Ovary (tissue), 3 donors: ENCODE data around the gene NUP188.

Experiments used
- CTCF ChIP-seq, 3 donors: fragments of 450-650 bp in 2 of 3; fragments of 200-600 bp in 1 of 3; IDR thresholded peaks; one replicate each; pipeline versions ENCODE4 v1.5.1 to v1.8.0; 2016 to 2022; ENCODE audit warnings: antibody characterized with exemption in 3 of 3, mild to moderate bottlenecking in 1 of 3
- POLR2A ChIP-seq: fragments of 450-650 bp; IDR thresholded peaks from one replicate; pipeline ENCODE4 v1.6.1; 2017; ENCODE audit warnings: antibody characterized with exemption, mild to moderate bottlenecking, moderate library complexity
- donor health status: DM: no; HTN: no; CAD: no.

GRCh38 chr9:129023036-129023907, 75.8 kb downstream of the NUP188 start:
- no peak for TF ChIP-seq CTCF (IDR thresholded peaks at IDR 0.05)
- TF ChIP-seq POLR2A: no peak
